A673 (cell line): ENCODE data around the gene WWC1. TPM values are rescaled to one million over a fixed set of nuclear protein-coding genes. Genes with fewer than 3 reads are reported as not detected.

ENCODE experiments used
- BruUV-seq: library from RNA; stranded (reverse); fragments of 400-500 nt; replicated peaks from 2 replicates; lab custom pipeline; 2021; lab: Mats Ljungman, UMichigan
- CTCF ChIA-PET: fragments of 300-600 bp; sonication (Branson Sonifier 250); formaldehyde crosslinking; loops from one replicate; lab custom pipeline; 2022; ENCODE audit warnings: antibody characterized with exemption; lab: Charles Lee
- POLR2A ChIA-PET: fragments of 300-600 bp; sonication (Branson Sonifier 250); formaldehyde crosslinking; loops from one replicate; lab custom pipeline; 2022; ENCODE audit warnings: antibody characterized with exemption; ENCODE audit not compliant: low non-redundant PET; lab: Charles Lee
- DNase-seq: peaks from one replicate; pipeline ENCODE4 v3.0.0-alpha.2; 2015; ENCODE audit warnings: low spot score
- H3K27ac ChIP-seq: fragments of 200-600 bp; sonication (generic); 2 replicates; pipeline ENCODE4 v1.5.1; 2016; ENCODE audit warnings: mixed run types, low read depth, mild to moderate bottlenecking, mixed read lengths, antibody characterized with exemption, low read length; ENCODE audit not compliant: poor library complexity, severe bottlenecking
- H3K27me3 ChIP-seq: fragments of 200-600 bp; sonication (generic); replicated peaks from 2 replicates; pipeline ENCODE4 v1.6.1; 2017; ENCODE audit warnings: mixed run types, low read depth, mild to moderate bottlenecking, mixed read lengths, antibody characterized with exemption, low read length; ENCODE audit not compliant: insufficient read depth, poor library complexity
- H3K36me3 ChIP-seq: fragments of 200-600 bp; sonication (generic); 2 replicates; pipeline ENCODE4 v1.6.1; 2016; ENCODE audit warnings: mixed run types, mild to moderate bottlenecking, mixed read lengths, antibody characterized with exemption, low read length; ENCODE audit not compliant: insufficient read depth, poor library complexity, severe bottlenecking
- H3K4me1 ChIP-seq: fragments of 200-600 bp; sonication (generic); 2 replicates; pipeline ENCODE4 v1.6.1; 2017; ENCODE audit warnings: mixed run types, mild to moderate bottlenecking, mixed read lengths, antibody characterized with exemption, low read length; ENCODE audit not compliant: insufficient read depth, poor library complexity, severe bottlenecking
- H3K4me3 ChIP-seq: fragments of 200-600 bp; sonication (generic); 2 replicates; pipeline ENCODE4 v1.5.1; 2016; ENCODE audit warnings: low read depth, mixed run types, mild to moderate bottlenecking, mixed read lengths, low read length; ENCODE audit not compliant: poor library complexity, severe bottlenecking
- H3K9me3 ChIP-seq: fragments of 200-600 bp; sonication (generic); 2 replicates; pipeline ENCODE4 v1.6.1; 2016; ENCODE audit warnings: mixed run types, low read depth, mild to moderate bottlenecking, mixed read lengths, antibody characterized with exemption, low read length; ENCODE audit not compliant: poor library complexity, severe bottlenecking
- EZH2 ChIP-seq: fragments of 200-600 bp; sonication (generic); IDR thresholded peaks from 2 replicates; pipeline ENCODE4 v1.6.1; 2017; ENCODE audit warnings: borderline replicate concordance, low read depth, mild to moderate bottlenecking, mixed read lengths, antibody characterized with exemption, low read length; ENCODE audit not compliant: poor library complexity, severe bottlenecking
- intact Hi-C: fragments of 100-400 bp; cut with micrococcal nuclease; formaldehyde crosslinking; loops from one replicate; pipeline ENCODE4 v1.10.0; 2022; ENCODE audit not compliant: unreplicated experiment
- total RNA-seq: library from RNA; stranded (reverse); gene quantifications from 2 replicates; pipeline ENCODE4 v1.2.3, GENCODE V29; 2021
- TF ChIP-seq, protein P1 (sequence below): fragments of 300-800, 200-600 bp; sonication (generic); conservative IDR thresholded peaks from 2 replicates; pipeline ENCODE4 v1.5.1; 2017; ENCODE audit warnings: low read depth, mild to moderate bottlenecking, antibody characterized with exemption, low read length, moderate library complexity, mixed read lengths

Gene WWC1
- total RNA-seq, 1 experiment from 2014 or later = 8.8 TPM

DNA sequence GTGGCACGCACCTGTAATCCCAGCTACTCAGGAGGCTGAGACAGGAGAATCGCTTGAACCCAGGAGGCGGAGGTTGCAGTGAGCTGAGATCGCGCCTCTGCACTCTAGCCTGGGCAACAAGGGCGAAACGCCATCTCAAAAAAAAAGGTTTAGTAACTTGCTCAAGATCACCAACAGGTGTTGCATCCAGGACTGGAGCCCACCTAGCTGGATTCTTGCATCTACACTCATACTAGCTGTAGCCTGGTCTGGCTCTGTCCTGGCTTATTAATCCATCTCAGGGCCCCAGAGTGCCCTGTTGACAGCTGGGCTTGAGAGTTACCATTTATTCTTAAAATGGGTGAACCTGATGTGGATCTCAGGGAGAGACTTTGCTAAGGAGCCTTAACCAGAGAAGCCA, 7.5 kb downstream of the WWC1 start:
- intact Hi-C loops = no loop called here
- Histone ChIP-seq H3K36me3 (no peaks in the 10 kb centered on the region), H3K27me3 (no peaks in the 10 kb centered on the region), H3K4me1 (peaks cover 25% of the 10 kb centered on the region), H3K4me3 (no peak overlapping the region), H3K9me3 (no peaks in the 10 kb centered on the region), H3K27ac (no peak overlapping the region)
- TF ChIP-seq EZH2 = no peak
- TF ChIP-seq, protein P1, sequence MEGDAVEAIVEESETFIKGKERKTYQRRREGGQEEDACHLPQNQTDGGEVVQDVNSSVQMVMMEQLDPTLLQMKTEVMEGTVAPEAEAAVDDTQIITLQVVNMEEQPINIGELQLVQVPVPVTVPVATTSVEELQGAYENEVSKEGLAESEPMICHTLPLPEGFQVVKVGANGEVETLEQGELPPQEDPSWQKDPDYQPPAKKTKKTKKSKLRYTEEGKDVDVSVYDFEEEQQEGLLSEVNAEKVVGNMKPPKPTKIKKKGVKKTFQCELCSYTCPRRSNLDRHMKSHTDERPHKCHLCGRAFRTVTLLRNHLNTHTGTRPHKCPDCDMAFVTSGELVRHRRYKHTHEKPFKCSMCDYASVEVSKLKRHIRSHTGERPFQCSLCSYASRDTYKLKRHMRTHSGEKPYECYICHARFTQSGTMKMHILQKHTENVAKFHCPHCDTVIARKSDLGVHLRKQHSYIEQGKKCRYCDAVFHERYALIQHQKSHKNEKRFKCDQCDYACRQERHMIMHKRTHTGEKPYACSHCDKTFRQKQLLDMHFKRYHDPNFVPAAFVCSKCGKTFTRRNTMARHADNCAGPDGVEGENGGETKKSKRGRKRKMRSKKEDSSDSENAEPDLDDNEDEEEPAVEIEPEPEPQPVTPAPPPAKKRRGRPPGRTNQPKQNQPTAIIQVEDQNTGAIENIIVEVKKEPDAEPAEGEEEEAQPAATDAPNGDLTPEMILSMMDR = no peak
- no TSS peak for BruUV-seq
- CTCF ChIA-PET = no interaction called here
- DNase-seq = no peak
- POLR2A ChIA-PET = interaction anchor here (0.7 kb wide), 1 partner anchor 517 kb away, joined by 3 read pairs; no protein-coding TSS in a partner anchor

DNA sequence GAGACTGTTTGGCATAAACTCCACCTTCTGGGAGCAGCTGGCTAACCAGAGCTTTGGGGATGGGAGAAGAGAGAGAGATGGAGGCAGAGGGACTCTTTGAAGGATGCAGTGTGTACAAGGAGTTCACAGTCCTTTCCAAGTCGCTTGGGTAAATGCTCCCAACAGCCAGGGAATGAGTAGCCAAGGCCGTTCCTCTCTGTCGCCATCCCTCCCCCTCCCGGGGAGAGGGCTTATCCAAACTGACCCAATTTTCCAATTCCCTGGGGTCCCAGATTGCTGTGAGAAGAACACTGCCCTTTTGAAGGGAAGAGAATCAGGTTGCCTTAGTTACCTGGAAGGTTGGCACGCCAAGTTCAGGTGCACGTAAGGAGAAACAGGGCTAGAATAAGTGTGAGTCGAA, 7.9 kb downstream of the WWC1 start:
- H3K4me3 ChIP-seq = no peak overlapping the region
- intact Hi-C loops = no loop called here
- no peaks in the 10 kb centered on the region for H3K9me3 ChIP-seq
- no peaks in the 10 kb centered on the region for H3K36me3 ChIP-seq
- H3K27ac ChIP-seq = no peak overlapping the region
- BruUV-seq = no TSS peak
- no peak for TF ChIP-seq EZH2
- TF ChIP-seq, protein P1 = no peak
- CTCF ChIA-PET = no interaction called here
- DNase-seq = no peak
- POLR2A ChIA-PET = no interaction called here
- H3K4me1 ChIP-seq = peaks cover 26% of the 10 kb centered on the region
- no peaks in the 10 kb centered on the region for H3K27me3 ChIP-seq

DNA sequence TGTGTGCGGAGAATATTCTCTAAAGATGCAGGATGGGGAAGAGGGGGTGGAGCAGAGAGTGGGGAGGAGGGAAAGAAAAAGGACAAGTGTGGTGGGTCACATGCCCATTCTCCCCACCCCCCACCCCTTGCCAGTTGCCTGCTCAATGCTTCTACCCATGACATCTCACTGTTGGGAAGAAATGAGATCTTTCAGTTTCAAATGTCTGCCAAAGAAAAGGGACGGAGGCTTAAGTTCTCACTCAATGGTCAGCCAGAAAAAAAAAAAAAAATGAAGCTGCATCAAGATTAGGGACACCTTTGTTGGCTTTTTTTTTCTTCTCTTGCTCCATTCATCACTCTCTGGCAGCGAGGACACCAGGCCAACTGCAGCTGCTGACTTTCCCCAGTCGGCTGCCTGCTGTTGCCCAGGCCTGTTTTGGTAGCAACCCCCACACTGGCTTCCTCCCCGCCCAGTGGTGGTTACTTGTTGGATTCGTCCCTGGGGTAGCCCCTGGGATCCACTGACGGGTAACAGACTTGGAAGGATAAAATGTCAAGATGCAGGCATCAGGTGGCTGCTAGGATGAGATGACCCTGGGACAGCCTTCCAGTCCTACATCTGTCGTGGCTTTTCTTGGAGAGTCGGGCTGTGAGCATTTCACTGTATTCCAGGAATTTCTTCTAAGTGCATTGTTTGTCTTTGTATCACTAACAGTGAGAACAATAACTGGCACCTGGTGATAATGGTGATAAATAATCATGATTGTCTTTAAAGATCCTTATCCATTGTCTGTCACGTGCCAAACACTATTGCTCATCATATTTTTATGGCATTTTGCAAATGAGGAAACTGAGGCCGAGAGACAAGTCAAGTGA, 9.1 kb downstream of the WWC1 start:
- no peak for TF ChIP-seq EZH2
- TF ChIP-seq, protein P1 = no peak
- Histone ChIP-seq H3K27me3 (no peaks in the 10 kb centered on the region), H3K4me1 (peaks cover 26% of the 10 kb centered on the region), H3K36me3 (no peaks in the 10 kb centered on the region), H3K4me3 (no peak overlapping the region), H3K27ac (no peak overlapping the region), H3K9me3 (no peaks in the 10 kb centered on the region)
- no TSS peak for BruUV-seq
- ChIA-PET CTCF (no interaction called here), POLR2A (no interaction called here)
- intact Hi-C loops = no loop called here
- DNase-seq = no peak
